Right lobe of liver (tissue), 4 donors: ENCODE measurements around the gene AGRP.

Source experiments
- CTCF ChIP-seq, 4 donors: fragments of 200-600 bp in 3 of 4; fragments of 450-650 bp in 1 of 4; IDR thresholded peaks; one replicate each; pipeline versions ENCODE4 v1.5.1 to v1.8.0; 2016 to 2022; ENCODE audit warnings: antibody characterized with exemption in 4 of 4, mild to moderate bottlenecking in 2 of 4
- POLR2A ChIP-seq: fragments of 450-650 bp; IDR thresholded peaks from one replicate; pipeline ENCODE4 v1.6.1; 2017; ENCODE audit warnings: antibody characterized with exemption, mild to moderate bottlenecking
- donor health status: DM: no; HTN: no; CAD: no.
- donor health status: DM: no; HTN: no; CAD: no.
- donor health status: DM: no; HTN: yes; CAD: no.

DNA sequence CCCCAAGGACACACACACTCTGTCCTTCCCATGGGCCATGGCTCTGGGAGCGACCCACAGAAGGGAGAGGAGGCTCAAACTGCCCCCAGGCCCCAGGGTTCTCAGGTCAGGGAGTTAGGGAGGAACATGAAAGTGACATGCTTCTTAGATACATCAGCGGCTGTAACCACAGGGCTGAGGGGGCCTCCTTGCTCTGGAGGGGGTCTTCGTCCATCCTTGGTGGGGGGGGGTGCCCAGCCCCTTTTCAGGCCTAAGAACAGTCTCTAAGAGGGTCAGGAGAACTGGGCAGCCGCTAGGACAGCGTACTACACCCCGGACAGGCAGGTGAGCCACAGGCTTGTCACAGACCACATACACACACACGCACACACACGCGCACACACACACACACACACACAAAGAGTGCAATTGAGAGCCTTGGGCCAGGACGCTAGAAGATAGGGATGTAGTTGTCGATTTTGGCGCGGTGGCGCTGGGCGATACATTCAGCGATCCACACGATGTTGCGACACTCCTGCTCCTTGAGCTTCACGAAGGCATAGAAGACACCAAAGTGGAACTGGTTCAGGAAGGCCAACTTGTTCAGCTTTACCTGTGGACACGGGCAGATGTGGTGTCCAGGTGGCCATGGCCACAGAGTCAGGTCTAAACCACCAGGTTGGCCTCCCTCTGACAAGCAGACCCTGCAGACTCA lies 45.1 kb downstream of the AGRP start:
- TF ChIP-seq CTCF (IDR thresholded peaks at IDR 0.05), result no peak
- no peak for TF ChIP-seq POLR2A
